GM23338 (cell line): ENCODE results near the gene DNAAF8. TPM values are rescaled to one million over a fixed set of nuclear protein-coding genes. Genes with fewer than 3 reads are reported as not detected.

Source experiments
- ATAC-seq: fragments of 200-7000 bp; cut with Tn5 transposase; 3 replicates; pipeline ENCODE4 v1.9.1; 2020
- DNase-seq: peaks from one replicate; pipeline ENCODE4 v3.0.0-alpha.2; 2015; ENCODE audit warnings: low spot score
- H2AFZ ChIP-seq: fragments of 200-600 bp; sonication (generic); 2 replicates; pipeline ENCODE4 v1.8.0; 2016; ENCODE audit warnings: antibody characterized with exemption, mild to moderate bottlenecking, moderate library complexity
- H3F3A ChIP-seq: fragments of 200-600 bp; sonication (generic); replicated peaks from 2 replicates; pipeline ENCODE4 v1.8.0; 2017; ENCODE audit warnings: antibody characterized with exemption, mixed run types, low read depth
- H3K27ac ChIP-seq: fragments of 200-600 bp; sonication (generic); 2 replicates; pipeline ENCODE4 v1.6.1; 2016; ENCODE audit warnings: low read depth
- H3K27me3 ChIP-seq: fragments of 200-600 bp; sonication (generic); 2 replicates; pipeline ENCODE4 v1.8.0; 2016; ENCODE audit warnings: mild to moderate bottlenecking, mixed run types, moderate library complexity; ENCODE audit not compliant: insufficient read depth
- H3K36me3 ChIP-seq: fragments of 200-600 bp; sonication (generic); 2 replicates; pipeline ENCODE4 v1.8.0; 2016; ENCODE audit warnings: mild to moderate bottlenecking; ENCODE audit not compliant: insufficient read depth
- H3K4me1 ChIP-seq: fragments of 200-600 bp; sonication (generic); 2 replicates; pipeline ENCODE4 v1.8.0; 2016; ENCODE audit warnings: mild to moderate bottlenecking, moderate library complexity; ENCODE audit not compliant: insufficient read depth
- H3K4me2 ChIP-seq: fragments of 200-600 bp; sonication (generic); 2 replicates; pipeline ENCODE4 v1.7.1; 2017; ENCODE audit warnings: mixed run types
- H3K4me3 ChIP-seq: fragments of 200-600 bp; sonication (generic); 2 replicates; pipeline ENCODE4 v1.6.1; 2016; ENCODE audit warnings: mixed run types
- H3K79me2 ChIP-seq: fragments of 200-600 bp; sonication (generic); replicated peaks from 2 replicates; pipeline ENCODE4 v1.8.0; 2017; ENCODE audit warnings: mild to moderate bottlenecking; ENCODE audit not compliant: insufficient read depth
- H3K9me2 ChIP-seq: fragments of 200-600 bp; sonication (generic); 2 replicates; pipeline ENCODE4 v1.8.0; 2017; ENCODE audit not compliant: insufficient read depth
- H4K20me1 ChIP-seq: fragments of 200-600 bp; sonication (generic); replicated peaks from 2 replicates; pipeline ENCODE4 v1.8.0; 2017; ENCODE audit warnings: mild to moderate bottlenecking; ENCODE audit not compliant: insufficient read depth
- H3K27ac Mint-ChIP-seq: 2 replicates; pipeline ENCODE4 v1.8.0; 2020; ENCODE audit warnings: inconsistent platforms, mild to moderate bottlenecking, moderate library complexity, mixed read lengths
- H3K27me3 Mint-ChIP-seq: 3 replicates; pipeline ENCODE4 v1.8.0; 2022; ENCODE audit warnings: low read depth, mild to moderate bottlenecking, moderate library complexity, mixed read lengths, inconsistent platforms; ENCODE audit not compliant: insufficient read depth, poor library complexity
- H3K36me3 Mint-ChIP-seq: 3 replicates; pipeline ENCODE4 v1.8.0; 2021; ENCODE audit warnings: low read depth, mild to moderate bottlenecking, inconsistent platforms, moderate library complexity, mixed read lengths
- H3K4me1 Mint-ChIP-seq: 3 replicates; pipeline ENCODE4 v1.8.0; 2020; ENCODE audit warnings: mild to moderate bottlenecking, inconsistent platforms, mixed read lengths
- H3K4me3 Mint-ChIP-seq: 3 replicates; pipeline ENCODE4 v1.8.0; 2021; ENCODE audit warnings: moderate library complexity, mild to moderate bottlenecking, inconsistent platforms, mixed read lengths
- H3K9me3 Mint-ChIP-seq: 3 replicates; pipeline ENCODE4 v1.8.0; 2020; ENCODE audit warnings: moderate library complexity, mild to moderate bottlenecking, inconsistent platforms, mixed read lengths
- CREB1 ChIP-seq: fragments of 250-450 bp; sonication (Bioruptor Pico); IDR thresholded peaks from 2 replicates; pipeline ENCODE4 v1.5.0; 2020; ENCODE audit warnings: low read depth, mild to moderate bottlenecking, moderate library complexity
- ETS1 ChIP-seq: IDR thresholded peaks from 2 replicates; pipeline ENCODE4 v1.6.1; 2016; ENCODE audit warnings: antibody characterized with exemption
- EZH2 ChIP-seq: fragments of 200-600 bp; sonication (generic); IDR thresholded peaks from one replicate; pipeline ENCODE4 v1.8.0; 2017; ENCODE audit warnings: antibody characterized with exemption, mild to moderate bottlenecking, low read depth; ENCODE audit not compliant: unreplicated experiment
- EZH2phosphoT487 ChIP-seq: fragments of 200-600 bp; sonication (generic); IDR thresholded peaks from one replicate; pipeline ENCODE4 v1.8.1; 2018; ENCODE audit warnings: antibody characterized with exemption; ENCODE audit not compliant: unreplicated experiment
- JUNB ChIP-seq: IDR thresholded peaks from one replicate; pipeline ENCODE4 v1.6.1; 2016; ENCODE audit warnings: antibody characterized with exemption; ENCODE audit not compliant: unreplicated experiment
- NANOG ChIP-seq: IDR thresholded peaks from 2 replicates; pipeline ENCODE4 v1.6.1; 2016; ENCODE audit warnings: antibody characterized with exemption, borderline replicate concordance
- POLR2AphosphoS5 ChIP-seq: IDR thresholded peaks from 2 replicates; pipeline ENCODE4 v1.6.1; 2016; ENCODE audit warnings: antibody characterized with exemption, low read depth
- REST ChIP-seq: IDR thresholded peaks from one replicate; pipeline ENCODE4 v1.6.1; 2018; ENCODE audit warnings: antibody characterized with exemption; ENCODE audit not compliant: unreplicated experiment
- STAT1 ChIP-seq: IDR thresholded peaks from one replicate; pipeline ENCODE4 v1.6.1; 2016; ENCODE audit warnings: antibody characterized with exemption; ENCODE audit not compliant: unreplicated experiment
- ZNF114 ChIP-seq: fragments of 250-450 bp; sonication (Bioruptor Pico); IDR thresholded peaks from 2 replicates; pipeline ENCODE4 v1.5.0; 2020; ENCODE audit warnings: mild to moderate bottlenecking, moderate library complexity
- polyA plus RNA-seq: library from polyadenylated mRNA; unstranded; fragments of >200 nt; fragmentation: Nextera tagmentation; extraction: Ambion mirVana; gene quantifications from 2 replicates; pipeline ENCODE4 v1.2.1, GENCODE V29; 2016
- total RNA-seq: library from RNA; depleted of rRNA; stranded (reverse); fragments of >200 nt; shearing (Covaris generic); gene quantifications from 2 replicates; pipeline ENCODE4 v1.2.3, GENCODE V29; 2014
- TF ChIP-seq, protein P1 (sequence below), 2 experiments: fragments of 200-600 bp in 1 of 2; sonication (generic) in 1 of 2; conservative IDR thresholded peaks; 2 replicates each; pipeline versions ENCODE4 v1.5.1 to v1.6.1; 2016 to 2017; ENCODE audit warnings: antibody characterized with exemption in 2 of 2, low read depth in 2 of 2, mild to moderate bottlenecking in 2 of 2, moderate library complexity in 1 of 2

Gene DNAAF8
- total and polyA plus RNA-seq, 2 experiments from 2014 or later = 0.34 to 1.3 TPM

DNA sequence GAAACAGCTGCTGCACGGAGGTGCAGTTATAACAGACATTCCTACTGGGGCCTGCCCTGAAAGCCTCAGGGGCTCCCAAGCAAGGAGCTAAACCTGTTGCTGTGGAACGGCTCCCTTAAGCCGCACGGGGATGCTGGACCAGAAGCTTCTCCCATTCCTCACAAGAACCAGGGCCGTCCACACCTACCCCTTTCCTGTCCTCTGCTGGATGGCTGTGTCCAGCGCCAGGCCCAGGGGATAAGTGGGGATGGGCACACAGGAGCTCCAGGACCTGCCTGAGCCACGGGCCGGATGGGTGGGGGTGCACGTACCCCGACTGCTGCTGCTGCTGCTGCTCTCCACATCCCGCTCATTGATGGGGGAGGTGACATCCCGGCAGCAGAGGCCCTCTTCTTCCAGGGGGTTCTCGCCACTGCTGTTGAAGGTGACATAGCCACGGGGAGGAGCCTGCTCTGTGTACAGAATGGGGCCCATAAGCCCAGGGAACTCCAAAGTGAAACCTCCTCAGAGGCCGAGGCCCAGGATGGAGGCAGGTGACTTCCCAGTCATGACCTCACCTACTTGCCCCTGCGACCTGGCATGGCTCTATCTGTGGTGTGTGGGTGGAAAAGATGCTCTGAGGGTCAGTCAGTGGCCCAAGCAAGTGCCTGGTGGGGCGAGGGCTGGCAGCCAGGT is 32.4 kb upstream of the DNAAF8 start (continued):
- TF ChIP-seq ETS1 (no peak), JUNB (no peak), REST (no peak), STAT1 (no peak), ZNF114 (CRISPR knock-in tag) (no peak)
- TF ChIP-seq, protein P1, sequence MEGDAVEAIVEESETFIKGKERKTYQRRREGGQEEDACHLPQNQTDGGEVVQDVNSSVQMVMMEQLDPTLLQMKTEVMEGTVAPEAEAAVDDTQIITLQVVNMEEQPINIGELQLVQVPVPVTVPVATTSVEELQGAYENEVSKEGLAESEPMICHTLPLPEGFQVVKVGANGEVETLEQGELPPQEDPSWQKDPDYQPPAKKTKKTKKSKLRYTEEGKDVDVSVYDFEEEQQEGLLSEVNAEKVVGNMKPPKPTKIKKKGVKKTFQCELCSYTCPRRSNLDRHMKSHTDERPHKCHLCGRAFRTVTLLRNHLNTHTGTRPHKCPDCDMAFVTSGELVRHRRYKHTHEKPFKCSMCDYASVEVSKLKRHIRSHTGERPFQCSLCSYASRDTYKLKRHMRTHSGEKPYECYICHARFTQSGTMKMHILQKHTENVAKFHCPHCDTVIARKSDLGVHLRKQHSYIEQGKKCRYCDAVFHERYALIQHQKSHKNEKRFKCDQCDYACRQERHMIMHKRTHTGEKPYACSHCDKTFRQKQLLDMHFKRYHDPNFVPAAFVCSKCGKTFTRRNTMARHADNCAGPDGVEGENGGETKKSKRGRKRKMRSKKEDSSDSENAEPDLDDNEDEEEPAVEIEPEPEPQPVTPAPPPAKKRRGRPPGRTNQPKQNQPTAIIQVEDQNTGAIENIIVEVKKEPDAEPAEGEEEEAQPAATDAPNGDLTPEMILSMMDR (conservative IDR thresholded peaks at IDR 0.05; ENCODE audit: low read depth in 2 of 2) = no peak

- Mint-ChIP-seq H3K4me3 (no peak overlapping the region), H3K27ac (no peak overlapping the region), H3K36me3 (peaks cover 49% of the 10 kb centered on the region), H3K27me3 (peaks cover 6% of the 10 kb centered on the region), H3K4me1 (no peaks in the 10 kb centered on the region), H3K9me3 (no peaks in the 10 kb centered on the region; the same call in 2 of the 3 replicates)
- Histone ChIP-seq H3K27me3 (no peaks in the 10 kb centered on the region), H3K27ac (no peak overlapping the region), H3K4me1 (no peaks in the 10 kb centered on the region), H3K79me2 (no peaks in the 10 kb centered on the region), H4K20me1 (peaks cover 7% of the 10 kb centered on the region; the same call in 1 of the 2 replicates), H3K4me3 (no peak overlapping the region), H3K36me3 (peaks cover 15% of the 10 kb centered on the region), H3K4me2 (no peak overlapping the region), H2AFZ (no peak overlapping the region), H3K9me2 (no peaks in the 10 kb centered on the region), H3F3A (peaks cover 5% of the 10 kb centered on the region)
- no peak for DNase-seq
- ATAC-seq = no peak
- TF ChIP-seq ETS1 = no peak
- TF ChIP-seq, protein P1 (conservative IDR thresholded peaks at IDR 0.05; ENCODE audit: low read depth in 2 of 2) = no peak
- TF ChIP-seq NANOG = no peak
- no peak for TF ChIP-seq EZH2
- no peak for TF ChIP-seq CREB1 (CRISPR knock-in tag)
- TF ChIP-seq POLR2AphosphoS5 = no peak
- no peak for TF ChIP-seq EZH2phosphoT487
- TF ChIP-seq ZNF114 (CRISPR knock-in tag) = no peak
Measured at GRCh38 chr16:4702466-4702808, 31.9 kb upstream of the DNAAF8 start.
